Adrenal gland (tissue), 5 donors: Measurements from ENCODE around the gene UACA.

Experiments used
- POLR2A ChIP-seq, 2 donors: fragments of 450-650 bp; IDR thresholded peaks; one replicate each; pipeline ENCODE4 v1.6.1; 2017; ENCODE audit warnings: antibody characterized with exemption in 2 of 2, mild to moderate bottlenecking in 2 of 2, moderate library complexity in 1 of 2
- TF ChIP-seq, protein P1 (sequence below), 6 experiments: fragments of 450-650 bp in 4 of 6; fragments of 200-600 bp in 2 of 6; sonication (generic) in 1 of 6; IDR thresholded peaks; 1 replicate in 5 of 6; 2 replicates in 1 of 6; pipeline versions ENCODE4 v1.5.1 to v1.8.0; 2016 to 2021; ENCODE audit warnings: antibody characterized with exemption in 6 of 6, mild to moderate bottlenecking in 2 of 6, moderate library complexity in 1 of 6
- donor health status: DM: no; HTN: no; CAD: no.

GRCh38 chr15:70795311-70795665, 31.9 kb upstream of the UACA start:
- TF ChIP-seq POLR2A (IDR thresholded peaks at IDR 0.05), result no peak
- TF ChIP-seq, protein P1, sequence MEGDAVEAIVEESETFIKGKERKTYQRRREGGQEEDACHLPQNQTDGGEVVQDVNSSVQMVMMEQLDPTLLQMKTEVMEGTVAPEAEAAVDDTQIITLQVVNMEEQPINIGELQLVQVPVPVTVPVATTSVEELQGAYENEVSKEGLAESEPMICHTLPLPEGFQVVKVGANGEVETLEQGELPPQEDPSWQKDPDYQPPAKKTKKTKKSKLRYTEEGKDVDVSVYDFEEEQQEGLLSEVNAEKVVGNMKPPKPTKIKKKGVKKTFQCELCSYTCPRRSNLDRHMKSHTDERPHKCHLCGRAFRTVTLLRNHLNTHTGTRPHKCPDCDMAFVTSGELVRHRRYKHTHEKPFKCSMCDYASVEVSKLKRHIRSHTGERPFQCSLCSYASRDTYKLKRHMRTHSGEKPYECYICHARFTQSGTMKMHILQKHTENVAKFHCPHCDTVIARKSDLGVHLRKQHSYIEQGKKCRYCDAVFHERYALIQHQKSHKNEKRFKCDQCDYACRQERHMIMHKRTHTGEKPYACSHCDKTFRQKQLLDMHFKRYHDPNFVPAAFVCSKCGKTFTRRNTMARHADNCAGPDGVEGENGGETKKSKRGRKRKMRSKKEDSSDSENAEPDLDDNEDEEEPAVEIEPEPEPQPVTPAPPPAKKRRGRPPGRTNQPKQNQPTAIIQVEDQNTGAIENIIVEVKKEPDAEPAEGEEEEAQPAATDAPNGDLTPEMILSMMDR (IDR thresholded peaks at IDR 0.05), result no peak
